ENCODE data around the gene TOPAZ1. TPM values are rescaled to one million over a fixed set of nuclear protein-coding genes. Genes with fewer than 3 reads are reported as not detected.

The TOPAZ1 gene
- total and polyA plus RNA-seq, 3 donors from 2014 or later, result 2.5 to 11.7 (median 7.4) TPM

- DNase-seq, result no peak
- no peaks in the 10 kb centered on the region for H3K36me3 ChIP-seq (ENCODE audit: low read depth, missing control alignments)
- H3K4me1 ChIP-seq, result peaks cover 8% of the 10 kb centered on the region
- WGBS, 2 donors, result 67 to 88% methylated on average over 3 of the region's 3 CpGs
- no peak overlapping the region for H3K4me3 ChIP-seq
- no peak overlapping the region for H3K27ac ChIP-seq
- TF ChIP-seq, protein P1, sequence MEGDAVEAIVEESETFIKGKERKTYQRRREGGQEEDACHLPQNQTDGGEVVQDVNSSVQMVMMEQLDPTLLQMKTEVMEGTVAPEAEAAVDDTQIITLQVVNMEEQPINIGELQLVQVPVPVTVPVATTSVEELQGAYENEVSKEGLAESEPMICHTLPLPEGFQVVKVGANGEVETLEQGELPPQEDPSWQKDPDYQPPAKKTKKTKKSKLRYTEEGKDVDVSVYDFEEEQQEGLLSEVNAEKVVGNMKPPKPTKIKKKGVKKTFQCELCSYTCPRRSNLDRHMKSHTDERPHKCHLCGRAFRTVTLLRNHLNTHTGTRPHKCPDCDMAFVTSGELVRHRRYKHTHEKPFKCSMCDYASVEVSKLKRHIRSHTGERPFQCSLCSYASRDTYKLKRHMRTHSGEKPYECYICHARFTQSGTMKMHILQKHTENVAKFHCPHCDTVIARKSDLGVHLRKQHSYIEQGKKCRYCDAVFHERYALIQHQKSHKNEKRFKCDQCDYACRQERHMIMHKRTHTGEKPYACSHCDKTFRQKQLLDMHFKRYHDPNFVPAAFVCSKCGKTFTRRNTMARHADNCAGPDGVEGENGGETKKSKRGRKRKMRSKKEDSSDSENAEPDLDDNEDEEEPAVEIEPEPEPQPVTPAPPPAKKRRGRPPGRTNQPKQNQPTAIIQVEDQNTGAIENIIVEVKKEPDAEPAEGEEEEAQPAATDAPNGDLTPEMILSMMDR (IDR thresholded peaks at IDR 0.05), result no peak
- TF ChIP-seq POLR2A (IDR thresholded peaks at IDR 0.05), result no peak
- H3K27me3 ChIP-seq, result no peaks in the 10 kb centered on the region
- intact Hi-C loops (cut with DNase I; ENCODE audit: low total_unique reads), result no loop called here
- H3K9me3 ChIP-seq, result no peaks in the 10 kb centered on the region
These were observed 4.0 kb upstream of the TOPAZ1 start for GRCh38 chr3:44237665-44238064.

- no peak for TF ChIP-seq POLR2A (IDR thresholded peaks at IDR 0.05)
- TF ChIP-seq, protein P1 (IDR thresholded peaks at IDR 0.05), result no peak
- intact Hi-C loops (cut with DNase I; ENCODE audit: low total_unique reads), result no loop called here
- 32 to 51% methylated on average over 2 of the region's 2 CpGs for WGBS, 2 donors
- DNase-seq, result no peak
- no peak overlapping the region for H3K27ac ChIP-seq
- H3K36me3 ChIP-seq (ENCODE audit: low read depth, missing control alignments), result no peaks in the 10 kb centered on the region
- no peak overlapping the region for H3K4me3 ChIP-seq
- no peaks in the 10 kb centered on the region for H3K9me3 ChIP-seq
- H3K4me1 ChIP-seq, result peaks cover 8% of the 10 kb centered on the region
- no peaks in the 10 kb centered on the region for H3K27me3 ChIP-seq
These were observed 2.8 kb upstream of the TOPAZ1 start for GRCh38 chr3:44238889-44239288.

DNA sequence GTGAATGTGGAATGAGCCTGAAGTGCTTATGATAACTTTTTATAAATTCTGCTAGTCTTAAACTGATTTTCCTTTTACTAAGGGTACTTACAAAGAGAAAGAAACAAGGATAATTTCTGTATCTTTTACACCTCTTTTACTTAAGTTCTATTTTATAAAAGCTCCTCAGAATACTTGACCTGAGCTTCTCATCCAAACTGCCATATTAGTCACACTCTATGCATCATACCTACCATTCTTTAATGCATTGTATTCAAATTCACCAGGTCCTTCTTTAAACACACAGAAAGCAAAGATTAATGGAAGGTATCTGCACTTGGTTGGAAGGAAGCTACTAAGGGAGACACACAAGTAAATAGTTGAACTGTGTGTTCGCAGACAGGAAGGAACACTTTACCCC, 1.6 kb upstream of the TOPAZ1 start:
- peaks cover 8% of the 10 kb centered on the region for H3K4me1 ChIP-seq
- H3K9me3 ChIP-seq, result no peaks in the 10 kb centered on the region
- no peak for DNase-seq
- WGBS, 2 donors, result 93% methylated on average over 1 of the region's 1 CpG
- TF ChIP-seq, protein P1 (IDR thresholded peaks at IDR 0.05), result no peak
- no peak for TF ChIP-seq POLR2A (IDR thresholded peaks at IDR 0.05)
- intact Hi-C loops (cut with DNase I; ENCODE audit: low total_unique reads), result no loop called here
- H3K27ac ChIP-seq, result no peak overlapping the region
- no peaks in the 10 kb centered on the region for H3K36me3 ChIP-seq (ENCODE audit: low read depth, missing control alignments)
- no peaks in the 10 kb centered on the region for H3K27me3 ChIP-seq
- H3K4me3 ChIP-seq, result no peak overlapping the region

DNA sequence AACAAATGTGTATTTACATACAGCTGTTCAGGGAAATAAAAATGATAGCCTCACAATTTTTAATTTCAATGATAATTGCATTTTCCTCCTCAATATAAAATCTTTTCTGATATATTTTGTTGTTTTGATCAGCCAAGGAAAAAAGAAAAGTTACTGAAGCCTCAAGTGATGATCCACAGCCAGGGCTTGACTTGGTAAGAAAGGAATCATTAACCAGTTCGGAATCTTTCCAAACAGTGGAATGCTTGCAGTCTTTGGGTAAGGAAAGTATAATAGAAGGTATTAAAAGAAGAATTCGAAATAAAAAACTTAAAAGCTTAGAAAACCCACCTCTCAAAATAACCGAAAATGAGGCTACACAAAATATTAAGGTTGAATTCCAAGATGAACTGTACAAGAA, 1.0 kb downstream of the TOPAZ1 start:
- Histone ChIP-seq H3K9me3 (no peaks in the 10 kb centered on the region), H3K4me3 (no peak overlapping the region), H3K27me3 (no peaks in the 10 kb centered on the region), H3K4me1 (no peaks in the 10 kb centered on the region), H3K36me3 (ENCODE audit: low read depth, missing control alignments) (no peaks in the 10 kb centered on the region), H3K27ac (no peak overlapping the region)
- no peak for DNase-seq
- TF ChIP-seq, protein P1 (IDR thresholded peaks at IDR 0.05), result no peak
- TF ChIP-seq POLR2A (IDR thresholded peaks at IDR 0.05), result no peak
- intact Hi-C loops (cut with DNase I; ENCODE audit: low total_unique reads), result no loop called here
- WGBS, 2 donors, result 69 to 77% methylated on average over 3 of the region's 3 CpGs

GRCh38 chr3:44248152-44248551, 6.5 kb downstream of the TOPAZ1 start:
- intact Hi-C loops (cut with DNase I; ENCODE audit: low total_unique reads), result no loop called here
- Histone ChIP-seq H3K27me3 (no peaks in the 10 kb centered on the region), H3K36me3 (ENCODE audit: low read depth, missing control alignments) (no peaks in the 10 kb centered on the region), H3K9me3 (no peaks in the 10 kb centered on the region), H3K4me3 (no peak overlapping the region), H3K27ac (no peak overlapping the region), H3K4me1 (no peaks in the 10 kb centered on the region)
- DNase-seq, result no peak
- WGBS, 2 donors, result 55 to 74% methylated on average over 1 of the region's 1 CpG
- TF ChIP-seq POLR2A (IDR thresholded peaks at IDR 0.05), result no peak
- TF ChIP-seq, protein P1 (IDR thresholded peaks at IDR 0.05), result no peak
